NCI-H1930 (cell line): ENCODE results near the gene SLC12A9.
"Not testable (repeated sequence)": the region's sequence is repeated elsewhere in the genome, so short reads cannot be mapped to it uniquely, and the experiment has no call there.

ENCODE experiments used
- DNase-seq, 2 experiments: peaks; one replicate each; lab custom pipeline; 2025; lab: John Stamatoyannopoulos, UW

Gene SLC12A9

GRCh38 chr7:100897772-100898454, 45.4 kb downstream of the SLC12A9 start:
- DNase-seq = no peak

GRCh38 chr7:100899432-100899831, 46.9 kb downstream of the SLC12A9 start:
- DNase-seq = no peak

- DNase-seq = no peak
Measured at GRCh38 chr7:100900978-100901377, 48.5 kb downstream of the SLC12A9 start.

- no peak for DNase-seq
Measured at GRCh38 chr7:100901921-100902332, 49.4 kb downstream of the SLC12A9 start.

- no peak for DNase-seq
Measured at GRCh38 chr7:100902638-100903037, 50.1 kb downstream of the SLC12A9 start.

GRCh38 chr7:100908512-100908911, 56.0 kb downstream of the SLC12A9 start:
- DNase-seq = no peak

GRCh38 chr7:100910443-100910842, 57.9 kb downstream of the SLC12A9 start:
- not testable (repeated sequence) for DNase-seq

- no peak for DNase-seq
Measured at GRCh38 chr7:100911484-100911883, 59.0 kb downstream of the SLC12A9 start.

GRCh38 chr7:100914208-100914878, 61.8 kb downstream of the SLC12A9 start:
- no peak for DNase-seq

GRCh38 chr7:100914879-100915447, 62.5 kb downstream of the SLC12A9 start:
- no peak for DNase-seq
